Esophagus mucosa (tissue), 1 donor: ENCODE data around the gene KLF15. TPM values are rescaled to one million over a fixed set of nuclear protein-coding genes. Genes with fewer than 3 reads are reported as not detected.
"Not testable (repeated sequence)": the region's sequence is repeated elsewhere in the genome, so short reads cannot be mapped to it uniquely, and the experiment has no call there.

Source experiments
- ATAC-seq: fragments of 200-7000 bp; cut with Tn5 transposase; one replicate; pipeline ENCODE4 v1.9.1; 2020
- total RNA-seq: library from RNA; stranded (reverse); gene quantifications from one replicate; pipeline ENCODE4 v1.2.4, GENCODE V29; 2023
- donor health status: DM: yes; HTN: yes; CAD: no.

Gene KLF15
- total RNA-seq, 1 donor from 2014 or later: 0.60 TPM

DNA sequence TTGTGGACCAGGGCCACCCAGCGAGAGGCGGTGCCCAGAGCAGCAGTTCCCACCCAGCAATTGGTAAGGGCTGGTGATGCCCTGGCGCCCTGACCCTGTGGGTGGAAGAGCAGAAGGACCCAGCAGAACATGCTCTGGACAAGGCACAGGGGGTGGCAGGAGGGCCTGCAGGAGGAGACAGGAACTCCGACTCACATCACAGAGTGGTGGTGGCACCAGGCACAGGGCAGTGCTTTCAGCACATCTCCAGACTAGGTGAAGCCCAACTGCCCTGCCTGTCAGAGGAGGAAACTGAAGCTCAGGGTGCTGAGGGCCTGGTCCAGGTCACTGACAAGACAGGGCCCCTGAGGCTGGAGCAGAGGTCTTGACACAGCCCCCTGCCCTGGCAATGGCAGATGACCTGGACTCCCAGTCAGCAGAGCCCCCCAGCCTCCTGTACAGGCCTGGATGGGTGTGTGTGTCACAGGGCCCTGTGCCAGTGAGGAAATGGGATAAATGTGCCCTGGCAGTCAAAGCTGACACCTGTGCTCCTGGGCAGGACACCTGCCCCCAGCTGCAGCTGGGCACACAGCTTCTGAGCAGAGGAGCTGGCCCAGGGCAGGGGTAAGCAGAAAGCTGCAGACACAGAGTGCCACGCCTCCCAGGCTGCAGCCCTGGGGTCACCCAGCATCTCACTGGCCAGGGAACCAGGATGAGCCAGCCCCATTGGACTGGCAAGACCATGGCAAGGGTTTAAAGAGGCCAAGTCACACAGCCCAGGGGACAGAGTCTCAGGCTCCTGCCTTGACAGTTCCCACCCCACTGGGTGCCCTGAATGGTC is 11.4 kb downstream of the KLF15 start:
- ATAC-seq: no peak

DNA sequence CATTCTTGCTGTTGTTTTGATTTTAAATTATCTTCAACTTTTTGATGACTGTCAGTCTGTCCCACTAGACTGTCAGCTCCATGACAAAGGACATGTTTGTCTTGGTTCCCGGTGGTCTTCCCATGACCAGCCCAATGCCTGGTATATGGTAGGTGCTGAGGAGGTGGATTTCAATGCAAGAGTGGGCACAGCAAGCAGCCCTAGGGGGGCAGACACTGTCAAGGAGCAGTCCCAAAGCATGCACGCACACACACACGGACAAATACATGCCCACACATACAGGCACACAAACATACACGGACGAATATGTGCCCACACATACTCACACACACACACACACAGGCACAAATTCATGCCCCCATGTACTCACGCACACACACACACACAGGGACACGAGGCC is 12.0 kb downstream of the KLF15 start:
- ATAC-seq: no peak

DNA sequence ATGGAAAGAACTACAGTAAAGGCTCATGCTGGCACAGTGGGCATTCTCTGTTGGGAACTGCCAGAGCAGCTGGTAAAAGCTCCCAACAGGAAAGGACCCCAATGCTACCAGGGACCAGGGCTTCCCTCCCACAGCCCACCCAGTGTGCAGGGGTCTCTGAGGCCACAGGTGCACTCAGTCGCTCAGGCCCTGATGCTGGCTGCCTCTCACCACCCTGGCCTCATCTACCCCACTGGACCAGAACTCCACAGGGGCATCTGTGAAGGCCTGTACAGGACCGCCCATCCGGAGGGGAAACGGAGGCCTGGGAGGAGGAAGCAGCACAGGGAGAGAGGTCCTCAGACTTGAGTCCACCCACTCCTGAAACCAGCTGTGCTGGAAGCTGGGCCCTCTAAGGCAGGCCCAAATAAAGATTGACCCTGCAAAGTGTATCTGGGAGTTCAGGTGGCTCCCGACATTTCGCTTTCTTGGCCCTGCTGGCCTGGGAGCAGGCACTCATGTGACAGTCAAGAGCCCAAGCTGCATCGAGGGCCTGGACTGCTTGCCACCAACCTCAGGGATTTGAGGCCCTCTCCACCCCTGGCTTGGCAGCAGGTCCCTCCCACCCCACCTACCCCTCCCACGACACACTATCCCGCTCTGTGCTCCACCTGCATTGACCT is 12.7 kb downstream of the KLF15 start:
- ATAC-seq: no peak

- ATAC-seq: no peak
Measured at GRCh38 chr3:126343649-126344035, 13.6 kb downstream of the KLF15 start.

- no peak for ATAC-seq
Measured at GRCh38 chr3:126342991-126343648, 14.1 kb downstream of the KLF15 start.

DNA sequence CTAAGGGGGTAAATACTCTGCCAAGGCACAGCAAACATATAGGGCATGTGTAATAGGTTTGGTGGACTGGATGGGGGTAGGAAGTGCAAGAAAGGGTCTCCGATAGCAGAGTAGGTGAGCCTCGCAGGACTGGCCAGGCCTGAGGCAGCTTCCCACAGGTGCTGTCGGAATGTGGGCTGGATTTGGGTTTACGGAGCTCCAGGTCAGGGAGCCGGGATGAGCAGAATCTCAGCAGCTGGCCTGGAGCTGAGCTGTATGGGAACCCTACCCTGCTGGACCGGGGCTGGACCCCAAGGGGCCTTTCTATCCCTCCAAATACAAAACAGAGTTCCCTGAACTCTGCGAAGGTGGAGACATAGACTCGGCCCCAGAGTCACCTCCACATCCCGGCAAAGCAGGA is 15.0 kb downstream of the KLF15 start:
- ATAC-seq: no peak

- no peak for ATAC-seq
Measured at GRCh38 chr3:126341755-126342150, 15.5 kb downstream of the KLF15 start.

- no peak for ATAC-seq
Measured at GRCh38 chr3:126340943-126341754, 16.1 kb downstream of the KLF15 start.

- ATAC-seq: no peak
Measured at GRCh38 chr3:126340596-126340942, 16.6 kb downstream of the KLF15 start.

DNA sequence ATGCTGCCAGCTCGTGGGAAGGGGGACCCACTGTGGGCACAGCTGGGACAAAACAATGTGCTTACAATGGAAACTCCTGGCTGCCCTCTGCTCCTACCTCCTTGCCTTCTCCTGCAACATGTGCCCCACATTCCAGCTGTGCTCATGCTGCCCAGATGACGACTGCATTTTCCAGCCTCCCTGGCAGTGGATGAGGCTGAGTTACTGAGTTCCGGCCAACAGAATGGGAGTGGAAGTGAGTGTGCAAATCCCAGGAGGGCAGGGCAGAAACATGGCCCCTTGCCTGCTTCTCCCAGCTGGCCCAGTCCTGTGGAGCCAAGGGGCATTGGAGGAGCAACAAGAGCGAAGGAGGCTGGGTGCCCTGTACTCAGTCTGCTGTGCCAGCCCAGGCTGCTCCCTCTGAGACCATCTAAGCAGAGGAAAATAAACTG is 17.1 kb downstream of the KLF15 start:
- ATAC-seq: peak; percentile 36

GRCh38 chr3:126339466-126339865 is 17.7 kb downstream of the KLF15 start:
- no peak for ATAC-seq

- no peak for ATAC-seq
Measured at GRCh38 chr3:126338790-126339288, 18.4 kb downstream of the KLF15 start.

GRCh38 chr3:126337980-126338651 is 19.1 kb downstream of the KLF15 start:
- no peak for ATAC-seq

GRCh38 chr3:126331812-126332336 is 25.3 kb downstream of the KLF15 start:
- not testable (repeated sequence) for ATAC-seq

- no peak for ATAC-seq
Measured at GRCh38 chr3:126329927-126330725, 27.1 kb downstream of the KLF15 start.

DNA sequence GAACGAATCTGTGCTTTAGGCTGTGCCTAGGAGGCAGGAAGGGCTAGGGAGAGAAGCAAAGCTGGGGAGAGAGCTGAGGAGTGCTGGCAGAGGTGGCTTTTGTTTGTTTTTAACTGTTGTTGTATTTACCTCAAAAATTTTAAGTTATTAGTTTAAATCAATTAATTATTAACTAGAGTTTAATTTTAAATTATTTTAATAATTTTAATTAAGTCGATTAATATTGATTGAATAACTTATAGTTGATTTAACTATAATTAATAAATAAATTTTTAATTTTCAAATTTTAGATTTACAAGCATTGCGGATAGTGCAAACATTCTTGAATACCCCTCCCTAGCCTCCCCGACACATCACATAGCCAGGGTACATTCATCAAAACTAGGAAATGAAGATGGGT is 30.6 kb downstream of the KLF15 start:
- ATAC-seq: no peak

DNA sequence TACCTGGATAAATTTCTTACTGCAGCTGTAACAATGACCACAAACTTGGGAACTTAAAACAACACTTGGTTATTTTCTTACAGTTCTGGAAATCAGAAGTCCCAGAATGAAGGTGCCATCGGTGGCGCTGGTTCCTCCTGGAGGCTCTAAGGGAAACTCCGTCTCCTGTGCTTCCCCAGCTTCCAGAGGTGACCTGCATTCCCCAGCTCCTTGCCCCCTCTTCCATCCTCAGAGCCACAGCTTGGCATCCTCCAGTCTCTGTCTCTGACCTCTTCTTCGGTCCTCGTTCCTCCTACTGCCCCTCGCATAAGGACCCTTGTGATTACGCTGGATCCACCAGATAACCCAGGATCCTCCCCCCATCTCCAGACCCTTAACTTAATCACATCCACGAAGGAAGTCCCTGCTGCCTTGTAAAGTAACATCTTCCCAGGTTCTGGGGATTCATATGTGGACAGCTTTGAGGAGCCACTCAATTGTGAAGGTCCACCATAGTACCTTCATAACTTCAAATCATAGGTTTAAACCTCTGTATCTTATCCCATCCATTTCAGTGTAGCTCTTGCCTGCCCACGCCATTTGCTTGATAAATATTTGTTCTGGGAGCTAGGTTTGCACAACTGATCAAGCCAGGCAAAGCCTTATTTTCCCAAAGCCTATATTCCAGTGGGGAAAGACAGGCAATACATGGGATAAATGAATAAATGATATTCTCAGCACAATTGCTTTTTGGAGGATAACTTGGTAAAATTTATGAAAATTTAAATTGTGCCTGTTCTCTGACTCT is 34.8 kb downstream of the KLF15 start:
- no peak for ATAC-seq

- ATAC-seq: no peak
Measured at GRCh38 chr3:126321490-126321889, 35.7 kb downstream of the KLF15 start.

DNA sequence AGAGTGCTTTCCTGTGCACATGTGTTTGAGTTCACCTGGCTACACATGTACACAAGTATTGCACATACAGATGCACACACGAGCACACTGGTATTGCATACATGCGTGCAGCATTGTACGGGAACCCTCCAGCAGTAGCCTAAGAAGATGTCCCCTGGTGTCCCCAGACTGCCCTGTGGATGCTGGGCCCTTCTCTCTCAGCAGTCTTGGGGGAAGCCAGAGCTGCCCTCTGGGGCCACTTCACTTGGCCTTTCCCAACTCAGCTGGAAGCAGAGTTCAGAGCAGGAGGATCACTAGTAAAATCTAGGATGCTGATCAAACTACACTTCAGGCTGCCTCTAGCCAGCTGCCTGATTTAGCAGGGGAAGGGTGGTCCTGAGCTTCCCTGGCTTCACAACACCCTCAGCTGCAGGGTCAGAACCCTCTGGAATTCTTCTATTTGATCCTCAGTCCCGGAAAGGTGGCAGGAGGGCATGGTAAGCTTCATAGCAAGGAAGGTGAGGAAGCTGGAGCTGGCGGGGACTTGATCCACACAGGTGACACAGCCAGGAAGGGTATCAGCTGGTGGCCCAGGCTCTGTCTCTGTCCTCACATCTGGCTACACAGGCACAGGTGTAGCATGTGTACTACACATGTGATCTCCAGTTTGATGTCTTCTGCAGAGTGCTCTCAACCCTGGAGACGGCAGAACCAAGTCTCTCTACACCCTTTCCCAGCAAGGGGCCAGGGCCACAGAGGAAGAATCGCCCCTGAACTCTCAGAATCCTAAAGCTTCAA is 36.5 kb downstream of the KLF15 start:
- no peak for ATAC-seq
